Muscle of leg (tissue), 11 donors: Measurements from ENCODE around the gene LRRK1. TPM values are rescaled to one million over a fixed set of nuclear protein-coding genes. Genes with fewer than 3 reads are reported as not detected.

Experiments used
- DNase-seq: peaks from one replicate; pipeline ENCODE4 v3.0.0; 2013
- H3K27ac ChIP-seq: one replicate; pipeline ENCODE4 v1.5.1; 2013; ENCODE audit warnings: mild to moderate bottlenecking, low read length, control low read depth
- H3K27me3 ChIP-seq: one replicate; pipeline ENCODE4 v1.6.1; 2013; ENCODE audit warnings: low read length; ENCODE audit not compliant: control insufficient read depth, insufficient read depth
- H3K36me3 ChIP-seq: one replicate; pipeline ENCODE4 v1.6.1; 2013; ENCODE audit warnings: low read length; ENCODE audit not compliant: control insufficient read depth, insufficient read depth
- H3K4me1 ChIP-seq: one replicate; pipeline ENCODE4 v1.6.1; 2013; ENCODE audit warnings: low read length; ENCODE audit not compliant: control insufficient read depth, insufficient read depth
- H3K4me3 ChIP-seq: one replicate; pipeline ENCODE4 v1.5.1; 2013; ENCODE audit warnings: low read length, control low read depth
- H3K9me3 ChIP-seq: replicated peaks from 2 replicates; pipeline ENCODE4 v1.6.1; 2013; ENCODE audit warnings: low read depth, low read length; ENCODE audit not compliant: control insufficient read depth
- WGBS: methylation state at CpG from one replicate; pipeline ENCODE4 v1.1.5; 2013; ENCODE audit warnings: missing lambda C conversion rate; ENCODE audit not compliant: insufficient coverage; 5-methylcytosine and 5-hydroxymethylcytosine counted together
- polyA plus RNA-seq, 8 donors: library from polyadenylated mRNA; unstranded; fragments of 120-200 nt; gene quantifications; one replicate each; pipeline versions ENCODE4 v1.2.1 to v1.2.3, GENCODE V29; 2013; ENCODE audit warnings: inconsistent platforms in 1 of 8, low replicate concordance in 1 of 8; ENCODE audit not compliant: insufficient read length in 8 of 8, insufficient read depth in 1 of 8
- total RNA-seq: library from RNA; stranded (reverse); fragments of 120-200 nt; gene quantifications from one replicate; pipeline ENCODE4 v1.2.4, GENCODE V29; 2013

Gene LRRK1
- total and polyA plus RNA-seq, 9 donors, result 4.1 to 9.4 (median 5.8) TPM

DNA sequence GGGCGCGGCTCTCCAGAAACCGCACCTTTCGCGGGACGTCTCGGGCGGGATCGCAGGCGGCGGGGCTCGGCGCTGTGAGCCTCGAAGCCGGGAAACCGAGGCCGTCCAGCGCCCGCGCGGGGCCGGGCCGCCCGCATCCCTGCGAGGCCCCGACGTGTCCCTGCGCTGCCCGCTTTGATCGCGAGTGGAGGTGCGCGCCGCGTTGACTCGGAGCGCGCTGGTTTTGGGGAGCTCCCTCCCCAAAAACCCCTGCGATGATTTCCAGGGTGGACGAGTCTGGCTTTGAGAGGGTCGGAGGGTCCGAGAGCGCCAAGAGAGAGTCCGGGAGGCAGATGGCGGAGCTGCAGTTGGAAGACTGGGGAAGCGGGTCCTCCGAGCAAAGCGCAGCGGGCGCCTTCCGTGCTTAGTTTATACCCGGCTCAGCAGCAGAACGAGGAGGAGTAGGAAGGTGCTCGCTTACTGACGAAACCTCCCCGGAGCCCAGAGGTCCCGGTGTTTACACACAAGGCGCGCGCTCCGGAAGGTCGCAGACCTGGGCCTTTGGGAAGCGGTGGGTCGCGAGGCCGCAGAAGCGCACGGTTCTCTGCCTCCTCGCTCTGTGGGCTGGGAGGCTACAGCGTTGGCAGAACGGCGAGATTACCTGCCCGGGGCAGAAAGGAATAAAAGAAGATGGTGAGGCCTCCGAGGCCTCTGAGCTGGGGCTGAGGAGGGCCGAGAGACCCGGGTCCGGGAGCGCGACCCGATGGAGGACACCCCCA, 38.8 kb upstream of the LRRK1 start:
- H3K27me3 ChIP-seq, result peaks cover 47% of the 10 kb centered on the region

DNA sequence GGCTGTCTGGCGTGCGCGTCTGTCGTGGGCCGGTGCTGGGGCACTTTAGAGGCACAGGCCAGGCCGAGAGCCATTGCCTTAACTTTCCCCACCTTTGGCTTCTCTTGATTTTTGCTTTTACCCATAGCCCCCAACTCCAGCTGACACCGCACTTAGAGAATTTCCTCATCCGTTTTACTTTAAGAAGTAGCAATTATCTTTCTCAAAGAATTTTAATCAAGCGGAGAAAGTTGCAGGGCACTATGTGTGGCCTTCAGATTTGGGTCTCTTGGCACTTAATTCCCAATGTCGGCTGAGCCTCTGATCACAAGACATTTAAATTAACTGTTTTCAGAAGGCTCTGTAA, 38.3 kb upstream of the LRRK1 start:
- peaks cover 12% of the 10 kb centered on the region for H3K4me1 ChIP-seq
- H3K9me3 ChIP-seq, result no peaks in the 10 kb centered on the region
- 61% methylated on average over 9 of the region's 10 CpGs for WGBS
- no peak overlapping the region for H3K27ac ChIP-seq
- H3K27me3 ChIP-seq, result peaks cover 47% of the 10 kb centered on the region
- peak overlapping the region; percentile 45 for H3K4me3 ChIP-seq
- DNase-seq, result no peak
- no peaks in the 10 kb centered on the region for H3K36me3 ChIP-seq

More for the DNA sequence above, 38.8 kb upstream of the LRRK1 start:
- H3K4me3 ChIP-seq, result peak overlapping the region; percentile 45
- DNase-seq, result no peak
- H3K36me3 ChIP-seq, result no peaks in the 10 kb centered on the region
- H3K9me3 ChIP-seq, result no peaks in the 10 kb centered on the region
- 9% methylated on average over 73 of the region's 80 CpGs for WGBS
- H3K4me1 ChIP-seq, result peaks cover 12% of the 10 kb centered on the region
- no peak overlapping the region for H3K27ac ChIP-seq

DNA sequence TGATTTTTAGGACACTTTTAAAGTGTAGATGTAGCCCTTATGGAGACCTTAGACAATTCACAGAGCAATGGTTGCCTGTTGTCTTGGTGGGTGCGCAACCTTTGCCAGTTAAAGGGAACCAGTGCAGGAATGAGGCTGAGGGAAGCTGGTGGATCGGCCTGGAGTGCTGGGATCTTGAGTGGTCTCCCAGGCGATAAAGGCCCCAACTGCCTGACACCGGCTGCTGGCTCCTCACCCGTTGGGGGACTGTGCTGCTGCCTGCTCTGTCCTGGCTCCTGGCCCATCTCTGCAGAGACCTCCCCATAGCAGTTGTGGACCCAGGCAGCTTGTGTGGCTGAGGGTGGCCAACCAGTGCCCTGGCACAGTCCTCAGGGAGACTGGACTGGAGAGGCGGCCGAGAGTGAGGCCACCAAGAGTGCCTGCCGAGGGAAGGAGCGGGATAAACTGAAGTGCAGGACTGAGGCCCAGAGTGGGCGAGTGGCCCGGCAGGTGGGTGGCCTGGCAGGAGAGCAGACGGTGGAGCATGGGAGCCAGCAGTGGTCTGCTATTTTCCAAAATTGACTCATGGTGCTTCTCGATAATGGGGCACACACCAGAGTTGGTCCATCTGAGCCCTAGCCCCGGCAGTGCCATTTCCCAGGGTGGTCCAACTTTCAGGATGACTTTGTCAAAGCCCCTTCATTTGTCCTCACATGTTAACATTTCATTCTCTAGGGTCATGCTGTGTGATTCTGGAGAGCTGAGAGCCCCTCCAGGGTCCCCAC, 37.4 kb upstream of the LRRK1 start:
- Histone ChIP-seq H3K36me3 (no peaks in the 10 kb centered on the region), H3K4me3 (peak overlapping the region; percentile 15), H3K4me1 (peaks cover 14% of the 10 kb centered on the region), H3K9me3 (no peaks in the 10 kb centered on the region), H3K27me3 (peaks cover 47% of the 10 kb centered on the region), H3K27ac (no peak overlapping the region)
- no peak for DNase-seq
- 58% methylated on average over 14 of the region's 14 CpGs for WGBS

DNA sequence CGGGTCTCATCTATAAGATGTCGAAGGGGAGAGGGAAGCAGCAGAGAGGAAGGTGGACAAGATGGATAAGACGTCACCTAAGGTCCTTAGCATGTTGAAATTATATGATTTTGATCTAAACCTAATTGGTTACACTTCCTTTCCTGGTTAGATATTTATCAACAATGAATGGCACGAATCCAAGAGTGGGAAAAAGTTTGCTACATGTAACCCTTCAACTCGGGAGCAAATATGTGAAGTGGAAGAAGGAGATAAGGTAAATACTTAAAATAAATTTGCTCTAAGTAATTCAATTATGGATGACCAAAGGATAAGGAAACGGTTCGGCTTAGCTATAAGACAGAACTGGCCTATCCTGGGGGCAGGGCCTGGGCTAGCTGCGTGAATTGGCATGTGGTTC, 34.0 kb upstream of the LRRK1 start:
- H3K9me3 ChIP-seq, result no peaks in the 10 kb centered on the region
- WGBS, result 66% methylated on average over 2 of the region's 8 CpGs
- DNase-seq, result no peak
- no peak overlapping the region for H3K27ac ChIP-seq
- H3K36me3 ChIP-seq, result peaks cover 5% of the 10 kb centered on the region
- peaks cover 21% of the 10 kb centered on the region for H3K4me1 ChIP-seq
- no peak overlapping the region for H3K4me3 ChIP-seq
- H3K27me3 ChIP-seq, result peaks cover 29% of the 10 kb centered on the region

DNA sequence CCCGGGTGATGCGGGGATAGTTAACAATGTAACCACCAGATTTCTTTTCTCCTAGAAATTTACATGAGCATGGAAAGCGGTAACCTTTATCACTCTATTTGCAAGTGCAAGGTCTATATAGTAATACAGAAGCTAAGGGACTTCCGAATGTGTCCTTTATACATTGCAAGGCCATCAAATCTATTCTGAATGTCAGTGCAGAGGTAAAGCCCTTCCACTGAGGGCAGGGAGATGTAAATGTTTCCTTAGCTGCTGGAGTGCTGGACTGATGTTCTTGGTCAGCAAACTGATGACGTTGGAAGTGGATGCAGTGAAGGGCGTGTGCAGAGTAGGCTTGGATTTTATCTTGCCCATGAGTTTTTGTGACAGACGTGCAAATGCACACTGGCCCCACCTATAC, 33.3 kb upstream of the LRRK1 start:
- WGBS, result 80% methylated on average over 1 of the region's 7 CpGs
- peaks cover 22% of the 10 kb centered on the region for H3K27me3 ChIP-seq

DNA sequence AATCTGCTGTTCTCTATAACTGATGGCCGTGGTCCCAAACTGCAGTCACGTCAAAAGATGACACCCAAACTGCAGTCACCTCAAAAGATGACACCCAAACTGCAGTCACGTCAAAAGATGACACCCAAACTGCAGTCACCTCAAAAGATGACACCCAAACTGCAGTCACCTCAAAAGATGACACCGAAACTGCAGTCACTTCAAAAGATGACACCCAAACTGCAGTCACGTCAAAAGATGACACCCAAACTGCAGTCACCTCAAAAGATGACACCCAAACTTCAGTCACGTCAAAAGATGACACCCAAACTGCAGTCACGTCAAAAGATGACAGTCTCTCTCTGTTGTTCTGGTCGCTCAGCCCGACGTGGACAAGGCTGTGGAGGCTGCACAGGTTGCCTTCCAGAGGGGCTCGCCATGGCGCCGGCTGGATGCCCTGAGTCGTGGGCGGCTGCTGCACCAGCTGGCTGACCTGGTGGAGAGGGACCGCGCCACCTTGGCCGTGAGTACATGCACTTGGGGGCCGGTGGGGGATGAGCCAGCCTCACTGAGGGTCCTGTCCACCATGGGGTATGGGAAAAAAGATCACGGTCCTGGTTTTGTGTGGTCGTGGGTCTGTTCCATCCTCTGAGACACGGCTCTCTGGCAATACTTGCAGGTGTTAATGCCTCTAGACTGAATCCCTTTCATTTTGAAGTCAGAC, 31.8 kb upstream of the LRRK1 start:
- no peaks in the 10 kb centered on the region for H3K9me3 ChIP-seq
- DNase-seq, result no peak
- WGBS, result 87% methylated on average over 20 of the region's 22 CpGs
- H3K27me3 ChIP-seq, result peaks cover 12% of the 10 kb centered on the region
- H3K27ac ChIP-seq, result no peak overlapping the region
- H3K4me3 ChIP-seq, result no peak overlapping the region
- H3K36me3 ChIP-seq, result peaks cover 7% of the 10 kb centered on the region
- peaks cover 24% of the 10 kb centered on the region for H3K4me1 ChIP-seq

More for the DNA sequence above, 33.3 kb upstream of the LRRK1 start:
- no peaks in the 10 kb centered on the region for H3K9me3 ChIP-seq
- DNase-seq, result no peak
- H3K36me3 ChIP-seq, result peaks cover 5% of the 10 kb centered on the region
- H3K4me1 ChIP-seq, result peaks cover 16% of the 10 kb centered on the region
- H3K4me3 ChIP-seq, result no peak overlapping the region
- no peak overlapping the region for H3K27ac ChIP-seq

DNA sequence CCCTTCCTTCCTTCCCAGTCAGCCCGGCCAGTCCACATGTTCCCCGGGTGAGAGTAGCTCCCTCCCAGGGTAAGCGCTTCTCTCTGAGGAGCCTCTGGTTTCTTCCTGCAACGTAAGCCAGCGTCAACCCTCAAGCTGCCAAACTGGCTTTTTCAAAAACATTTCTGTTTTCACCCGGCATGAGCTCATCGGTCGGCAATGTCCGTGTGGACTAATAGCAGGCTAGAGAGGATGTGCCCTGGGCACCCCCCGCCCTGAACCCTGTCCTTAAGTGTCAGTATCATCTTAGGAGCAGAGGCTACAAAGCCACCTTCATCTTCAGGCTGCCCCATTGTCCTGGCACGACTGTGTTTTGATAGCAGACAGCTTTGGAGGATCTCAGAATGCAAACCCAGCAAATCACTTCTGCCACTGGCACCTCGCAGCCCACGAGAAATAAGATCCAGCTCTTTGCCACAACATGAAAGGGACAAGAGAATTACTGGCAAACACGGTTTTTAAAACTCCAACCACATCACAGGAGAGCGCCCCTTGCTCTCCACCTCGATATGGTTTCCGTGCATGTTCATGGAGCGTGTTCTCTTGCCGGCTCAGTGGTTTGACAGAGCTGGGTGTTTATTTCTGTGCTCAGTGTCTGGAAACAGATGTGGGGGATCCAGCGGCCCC, 29.6 kb upstream of the LRRK1 start:
- H3K27me3 ChIP-seq, result peaks cover 9% of the 10 kb centered on the region
- no peak overlapping the region for H3K4me3 ChIP-seq
- no peak overlapping the region for H3K27ac ChIP-seq
- H3K9me3 ChIP-seq, result no peaks in the 10 kb centered on the region
- 35% methylated on average over 18 of the region's 20 CpGs for WGBS
- peaks cover 24% of the 10 kb centered on the region for H3K4me1 ChIP-seq
- peaks cover 19% of the 10 kb centered on the region for H3K36me3 ChIP-seq
- DNase-seq, result peak; percentile 71

DNA sequence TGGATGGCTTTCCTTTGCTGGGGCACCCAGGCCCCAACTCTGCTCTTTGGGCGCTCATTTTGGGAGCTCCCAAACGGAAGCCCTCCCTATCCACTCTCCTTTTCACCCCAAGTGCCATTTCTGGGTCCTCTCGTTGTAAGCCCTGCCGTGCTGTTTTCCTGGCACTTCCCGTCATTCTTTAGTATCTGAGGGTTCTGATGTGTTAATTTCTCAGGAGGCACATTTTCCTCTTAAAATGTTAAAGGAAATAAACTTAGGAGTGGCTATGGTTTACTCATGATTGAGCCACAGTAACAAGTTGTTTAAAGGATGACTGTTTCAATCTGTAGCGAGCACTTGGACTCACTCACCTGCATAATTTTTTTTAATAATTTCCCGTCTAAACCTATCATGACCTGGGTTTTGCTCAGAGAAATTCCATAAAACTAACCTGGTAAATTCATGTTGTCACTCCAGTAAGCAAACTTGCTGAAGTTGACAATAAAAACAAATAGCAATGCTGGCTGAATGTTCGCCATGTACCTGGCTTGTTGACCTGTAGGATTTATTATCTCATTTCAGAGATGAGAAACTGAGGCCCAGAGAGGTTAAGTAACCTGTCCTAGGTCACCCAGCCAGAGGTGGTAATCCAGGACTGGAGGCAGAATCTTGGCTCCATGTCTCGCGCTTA, 29.0 kb upstream of the LRRK1 start:
- no peak overlapping the region for H3K4me3 ChIP-seq
- no peaks in the 10 kb centered on the region for H3K9me3 ChIP-seq
- H3K27me3 ChIP-seq, result peaks cover 9% of the 10 kb centered on the region
- 94% methylated on average over 5 of the region's 10 CpGs for WGBS
- H3K27ac ChIP-seq, result no peak overlapping the region
- no peak for DNase-seq
- H3K36me3 ChIP-seq, result peaks cover 21% of the 10 kb centered on the region
- peaks cover 24% of the 10 kb centered on the region for H3K4me1 ChIP-seq

DNA sequence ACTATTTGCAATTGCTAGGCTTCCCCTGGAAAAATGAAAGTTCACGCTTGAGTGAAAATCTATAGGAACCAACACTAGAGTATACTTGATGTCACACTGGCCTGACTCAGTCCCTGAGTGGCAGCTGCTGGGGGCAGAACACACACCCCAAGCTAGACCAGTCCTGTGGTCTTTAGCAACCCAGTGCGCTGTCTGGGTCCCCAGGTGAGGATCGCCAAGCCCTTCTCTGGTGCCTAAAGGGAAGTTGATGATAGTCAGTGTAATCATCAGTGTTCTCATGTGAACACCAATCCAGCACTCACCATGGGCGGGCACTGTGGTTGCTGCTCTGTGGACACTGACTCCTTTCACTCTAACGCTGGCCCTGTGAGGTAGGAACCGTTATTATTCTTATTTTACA, 28.3 kb upstream of the LRRK1 start:
- Histone ChIP-seq H3K27ac (no peak overlapping the region), H3K9me3 (no peaks in the 10 kb centered on the region), H3K4me1 (peaks cover 24% of the 10 kb centered on the region), H3K36me3 (peaks cover 26% of the 10 kb centered on the region), H3K4me3 (no peak overlapping the region), H3K27me3 (peaks cover 9% of the 10 kb centered on the region)
- no peak for DNase-seq
- WGBS, result 95% methylated on average over 3 of the region's 6 CpGs
